Activated CD4-positive, alpha-beta T cell treated with anti-CD3 and anti-CD28 coated beads for 24 hours (primary cell): ENCODE results near the gene NMD3.
"Not testable (repeated sequence)": the region's sequence is repeated elsewhere in the genome, so short reads cannot be mapped to it uniquely, and the experiment has no call there.

Experiments used
- DNase-seq, 2 donors: peaks; one replicate each; pipeline ENCODE4 v3.0.0-alpha.2; 2020; ENCODE audit warnings: low read depth in 2 of 2

The NMD3 gene

DNA sequence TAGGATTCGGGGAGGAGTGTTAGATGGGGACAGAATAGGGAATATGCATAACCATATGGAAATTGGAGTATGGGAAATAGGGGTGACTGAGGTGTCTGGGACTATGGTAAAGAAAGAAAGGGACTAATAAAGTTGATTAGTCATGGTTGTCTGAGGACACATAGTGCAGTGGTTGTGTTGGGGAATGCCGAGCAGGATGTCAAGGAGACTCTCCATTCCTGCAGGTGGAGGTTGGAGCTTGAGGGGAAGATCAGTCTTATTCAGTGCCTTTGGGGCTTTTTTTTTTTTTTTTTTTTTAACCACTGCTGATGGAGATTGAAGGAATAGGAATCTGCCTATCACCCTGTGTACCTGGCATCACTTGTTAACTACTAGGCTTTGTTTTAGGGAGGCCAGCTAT, 10.8 kb downstream of the NMD3 start:
- DNase-seq = no peak

DNA sequence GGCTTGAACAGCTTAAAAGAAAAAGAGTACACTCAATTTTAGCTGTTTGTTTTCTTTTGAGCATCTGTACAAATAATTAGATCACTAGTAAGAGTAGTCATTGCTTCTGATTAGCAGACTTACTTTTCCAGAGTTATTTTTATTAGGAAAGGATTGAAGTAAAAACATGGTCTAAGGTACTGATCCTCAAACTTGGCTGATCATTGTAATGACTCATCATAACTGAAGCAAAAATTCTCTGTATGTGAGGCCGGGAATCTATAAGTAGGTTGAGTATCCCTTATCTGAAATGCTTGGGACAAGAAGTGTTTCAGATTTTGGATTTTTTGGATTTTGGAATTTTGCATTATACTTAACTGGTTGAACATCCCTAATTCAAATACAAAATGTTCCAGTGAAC, 12.4 kb downstream of the NMD3 start:
- DNase-seq = no peak

DNA sequence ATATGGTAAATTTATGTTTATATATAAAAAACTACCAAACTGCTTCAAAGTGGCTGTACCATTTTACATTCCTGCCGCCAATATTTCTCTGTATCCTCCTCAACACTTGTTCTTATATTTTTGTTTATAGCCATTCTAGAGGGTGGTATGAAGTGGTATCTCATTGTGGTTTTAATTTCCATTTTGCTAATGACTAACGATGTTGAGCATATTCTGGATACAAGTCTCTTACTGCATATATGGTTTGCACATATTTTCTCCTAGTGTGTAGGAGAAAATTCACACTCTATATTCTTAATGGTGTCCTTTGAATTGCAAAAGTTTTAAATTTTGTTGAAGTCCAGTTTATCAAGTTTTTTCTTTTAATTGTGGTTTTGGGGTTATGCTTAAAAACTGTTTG, 15.1 kb downstream of the NMD3 start:
- DNase-seq = no peak

DNA sequence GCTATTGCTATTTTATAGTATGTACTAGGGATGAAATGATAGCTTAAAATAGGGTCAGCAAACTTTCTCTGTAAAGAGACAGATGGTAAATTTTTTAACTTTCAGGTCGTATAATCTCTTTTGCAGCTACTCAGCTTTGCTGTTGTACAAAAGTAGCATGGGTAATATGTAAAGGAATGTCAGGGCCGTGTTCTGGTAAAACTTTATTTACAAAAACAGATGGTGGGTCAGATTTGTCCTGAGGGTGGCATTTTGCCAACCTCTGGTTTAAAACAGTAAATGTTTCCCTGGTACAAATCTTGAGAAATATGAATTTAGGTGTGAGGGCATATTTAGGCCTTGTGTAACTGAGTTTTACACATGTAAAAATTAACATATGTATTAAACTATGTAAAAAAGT, 18.6 kb downstream of the NMD3 start:
- DNase-seq = no peak

DNA sequence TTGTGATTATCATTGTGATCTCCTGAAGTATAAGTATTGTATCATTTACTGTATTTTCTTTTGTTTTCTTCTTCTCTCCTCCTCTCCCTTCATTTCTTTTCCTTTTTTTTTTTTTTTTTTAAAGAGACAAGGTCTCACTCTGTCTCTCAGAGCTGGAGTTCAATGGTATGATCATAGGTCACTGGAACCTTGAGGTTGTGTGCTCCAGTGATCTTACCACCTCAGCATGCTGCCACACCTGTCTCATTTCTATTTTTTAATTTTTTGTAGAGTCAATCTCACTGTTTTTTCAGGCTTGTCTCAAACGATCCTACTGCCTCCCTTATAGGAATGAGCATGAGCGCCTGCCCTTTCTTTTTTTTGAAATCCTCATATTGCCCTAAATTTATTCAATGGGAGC, 23.4 kb downstream of the NMD3 start:
- no peak for DNase-seq

DNA sequence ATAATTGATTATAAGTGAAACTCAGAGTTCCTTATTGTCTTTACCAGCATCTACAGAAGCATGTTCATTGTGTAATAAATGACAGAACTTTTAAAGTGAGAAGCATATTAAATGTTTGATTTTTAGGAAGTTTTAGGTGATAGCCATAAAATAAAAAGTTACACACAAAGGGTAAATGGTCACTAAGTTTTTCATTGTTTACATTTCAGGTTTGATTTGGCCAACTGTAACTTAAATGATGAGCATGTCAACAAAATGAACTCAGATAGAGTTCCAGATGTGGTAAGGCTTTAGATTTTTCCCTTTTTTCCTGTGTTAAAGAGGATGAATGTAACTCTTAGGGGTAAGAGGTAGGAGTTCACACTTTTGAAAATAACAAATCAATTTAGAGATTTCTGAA, 25.9 kb downstream of the NMD3 start:
- DNase-seq = no peak

DNA sequence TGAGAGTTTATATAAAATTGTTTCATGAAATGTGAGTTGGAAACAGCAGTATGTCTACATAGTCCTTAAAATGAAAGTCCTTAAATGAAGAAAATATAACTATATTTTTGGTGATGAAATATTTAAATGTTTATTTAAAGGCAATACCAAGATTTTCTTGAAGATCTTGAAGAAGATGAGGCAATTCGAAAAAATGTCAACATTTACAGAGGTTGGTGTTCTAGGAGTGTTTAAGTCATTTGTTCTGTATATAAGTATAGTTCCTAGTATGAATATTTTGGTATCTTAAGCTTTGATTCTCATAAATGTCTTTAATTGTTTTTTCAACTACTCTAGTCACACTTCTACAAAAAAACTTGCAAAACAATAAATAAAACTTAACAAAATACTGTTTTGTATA, 29.0 kb downstream of the NMD3 start:
- DNase-seq = no peak

DNA sequence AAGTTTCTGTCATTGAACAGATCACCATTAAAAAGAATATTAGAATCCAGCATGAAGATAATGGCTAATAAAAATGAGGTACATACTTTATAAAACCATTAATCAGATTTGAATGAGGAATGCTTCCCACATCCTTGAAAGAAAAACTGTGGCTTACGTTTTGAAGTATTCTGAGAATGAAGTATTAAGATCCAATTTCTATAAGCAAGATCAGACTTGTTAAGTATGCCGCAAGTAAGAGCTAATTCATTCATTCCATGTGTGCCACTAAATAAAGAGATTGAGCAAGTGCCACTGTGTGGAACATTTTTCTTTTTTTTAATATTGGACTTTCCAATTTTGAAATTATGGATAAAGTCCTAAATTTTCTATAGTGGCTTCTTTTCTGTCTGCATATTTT, 30.6 kb downstream of the NMD3 start:
- no peak for DNase-seq

DNA sequence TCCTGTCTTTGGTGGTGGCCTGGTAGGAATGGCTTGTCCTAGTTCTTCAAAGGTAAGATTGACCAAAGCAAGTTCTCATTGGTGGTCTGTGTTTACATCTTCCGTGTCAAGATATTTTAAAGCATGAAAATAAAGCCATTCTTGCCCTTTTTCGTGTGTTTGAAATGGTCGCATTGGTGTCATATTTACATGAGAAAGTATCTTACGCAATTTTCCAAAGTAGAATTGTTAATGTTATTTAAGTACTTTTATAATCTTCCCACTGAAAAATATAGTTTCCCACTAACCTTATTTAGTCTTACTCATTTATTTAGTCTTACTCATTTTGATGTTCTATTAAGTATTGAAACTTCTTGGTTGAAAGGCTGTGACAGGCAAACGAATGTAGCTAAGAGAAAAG, 31.0 kb downstream of the NMD3 start:
- no peak for DNase-seq

DNA sequence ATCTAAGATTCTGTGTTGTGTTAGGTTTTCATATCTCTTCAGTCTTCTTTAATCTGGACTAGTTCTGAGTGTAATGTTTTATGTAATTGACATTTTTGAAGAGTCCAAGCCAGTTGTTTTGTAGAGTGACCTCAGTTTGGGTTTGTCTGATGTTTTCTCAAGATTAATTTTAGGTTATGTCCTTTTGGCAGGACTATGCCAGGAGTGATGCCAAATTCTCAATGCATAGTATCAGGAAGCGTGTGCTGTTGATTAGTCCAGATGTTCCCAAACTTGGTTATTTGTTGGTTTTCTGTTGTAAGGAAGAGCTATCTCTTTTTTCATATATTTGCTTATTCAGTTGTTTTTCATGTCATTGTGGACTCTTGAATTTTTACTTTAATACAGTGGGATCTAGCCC, 32.6 kb downstream of the NMD3 start:
- DNase-seq = no peak

DNA sequence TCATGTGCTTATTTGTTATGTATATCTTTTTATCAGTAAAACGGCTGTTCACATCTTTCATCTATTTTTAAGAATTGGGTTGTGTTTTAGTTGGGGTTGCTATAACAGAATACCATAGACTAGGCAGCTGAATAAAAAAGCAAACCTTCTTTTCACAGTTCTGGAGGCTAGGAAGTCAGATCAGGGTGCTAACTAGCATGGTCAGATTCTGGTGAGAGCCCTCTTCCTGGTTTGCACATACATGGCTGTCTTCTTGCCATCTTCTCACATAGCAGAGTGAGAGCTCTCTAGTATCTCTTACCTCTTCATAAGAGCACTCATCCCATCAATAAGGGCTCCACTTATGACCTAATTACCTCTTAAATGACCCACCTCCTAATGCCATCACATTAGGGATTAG, 33.8 kb downstream of the NMD3 start:
- DNase-seq = no peak

DNA sequence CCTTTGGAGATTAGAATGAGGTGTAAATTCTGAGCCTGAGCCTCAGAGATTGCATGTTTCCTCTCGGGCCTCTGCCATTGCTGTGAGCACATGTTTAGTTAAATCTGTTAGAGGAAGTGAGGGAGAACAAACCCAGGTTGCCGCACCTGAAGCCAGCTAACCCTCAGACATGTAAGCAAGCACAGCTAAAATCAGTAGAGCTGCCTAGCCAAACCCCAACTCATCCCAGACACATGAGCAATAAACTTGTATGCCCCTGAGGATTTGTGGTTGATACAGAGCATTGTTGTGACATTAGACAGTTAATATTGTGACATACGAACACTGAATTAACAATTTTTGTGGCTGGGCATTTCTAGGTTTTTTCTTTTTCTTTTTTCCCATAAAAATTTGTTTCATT, 41.9 kb downstream of the NMD3 start:
- no peak for DNase-seq

DNA sequence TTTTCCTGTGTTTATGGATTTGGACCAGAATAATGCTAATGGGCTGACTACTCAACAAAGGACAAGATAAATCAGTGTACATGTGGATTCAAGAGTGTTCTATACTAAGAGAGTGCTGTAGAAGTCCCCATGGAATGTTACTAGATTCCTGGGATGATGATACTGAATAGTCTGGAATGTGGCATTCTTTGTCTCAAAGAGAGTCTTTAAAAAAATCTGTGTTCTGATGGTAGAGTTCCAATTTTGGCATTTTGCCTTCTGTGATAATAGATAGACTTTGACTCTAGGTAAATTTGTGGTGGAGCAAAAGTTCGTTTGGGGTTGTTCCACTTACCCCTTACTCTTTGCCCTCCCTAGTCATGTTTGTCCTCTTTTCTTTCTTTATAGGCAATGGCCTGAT, 43.7 kb downstream of the NMD3 start:
- DNase-seq = no peak

DNA sequence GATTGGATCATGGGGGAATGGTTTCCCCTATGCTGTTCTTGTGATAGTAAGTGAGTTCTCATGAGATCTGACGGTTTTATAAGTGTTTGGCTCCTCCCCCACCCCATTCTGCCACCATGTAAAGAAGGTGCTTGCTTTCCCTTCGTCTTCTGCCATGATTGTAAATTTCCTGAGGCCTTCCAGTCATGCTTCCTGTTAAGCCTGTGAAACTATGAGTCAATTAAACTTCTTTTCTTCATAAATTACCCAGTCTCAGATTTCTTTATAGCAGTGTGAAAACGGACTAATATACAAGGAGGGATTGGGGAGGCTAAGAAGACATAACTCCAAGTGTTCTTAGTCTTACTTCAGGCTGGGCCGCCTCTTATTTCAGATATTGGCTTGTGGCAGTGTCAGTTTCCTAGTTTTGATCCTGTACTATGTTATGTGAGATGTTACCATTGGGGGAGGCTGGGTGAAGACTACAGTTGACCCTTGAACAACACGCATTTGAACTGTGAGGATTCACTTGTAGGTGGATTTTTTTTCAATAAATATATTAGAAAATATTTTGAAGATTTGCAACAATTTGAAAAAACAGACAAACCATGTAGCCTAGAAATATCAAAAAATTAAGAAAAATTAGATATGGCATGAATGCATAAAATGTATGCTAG, 44.9 kb downstream of the NMD3 start:
- no peak for DNase-seq

DNA sequence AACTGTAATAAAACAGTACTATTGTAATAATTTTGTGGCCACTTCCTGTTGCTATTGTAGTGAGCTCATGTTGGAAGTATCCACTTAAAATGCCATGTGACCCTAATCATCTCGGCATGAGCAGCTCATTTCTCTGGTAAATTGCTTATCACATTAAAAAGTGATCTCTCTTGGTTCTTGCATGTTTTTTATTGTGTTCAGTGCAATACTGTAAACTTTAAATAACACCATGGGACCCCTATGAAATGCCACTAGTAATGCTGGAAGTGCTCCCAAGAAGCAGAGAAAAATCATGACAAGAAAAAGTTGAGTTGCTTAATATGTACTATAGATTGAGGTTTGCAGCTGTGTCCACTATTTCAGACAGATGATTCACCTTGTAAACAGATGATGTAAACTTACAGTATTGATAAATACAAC, 45.6 kb downstream of the NMD3 start:
- no peak for DNase-seq

DNA sequence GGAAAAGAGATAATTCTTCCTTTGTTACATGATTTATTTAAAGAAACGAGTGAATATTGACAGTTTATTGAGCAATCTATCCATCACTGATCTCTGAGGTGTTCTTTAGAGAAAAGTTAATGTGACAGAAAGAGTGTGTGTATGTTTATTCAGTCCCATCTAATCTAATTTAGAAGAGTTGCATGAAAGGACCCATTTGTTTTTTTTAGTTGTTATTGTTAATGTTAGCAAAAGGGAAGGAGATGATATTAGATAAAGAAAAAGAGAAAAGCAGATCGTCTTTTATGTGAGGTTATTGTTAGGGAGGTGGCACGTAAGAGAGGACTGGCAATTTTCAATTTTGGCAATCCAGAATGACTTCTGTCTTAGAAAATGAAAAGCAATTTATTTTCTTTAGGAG, 46.5 kb downstream of the NMD3 start:
- DNase-seq = no peak

DNA sequence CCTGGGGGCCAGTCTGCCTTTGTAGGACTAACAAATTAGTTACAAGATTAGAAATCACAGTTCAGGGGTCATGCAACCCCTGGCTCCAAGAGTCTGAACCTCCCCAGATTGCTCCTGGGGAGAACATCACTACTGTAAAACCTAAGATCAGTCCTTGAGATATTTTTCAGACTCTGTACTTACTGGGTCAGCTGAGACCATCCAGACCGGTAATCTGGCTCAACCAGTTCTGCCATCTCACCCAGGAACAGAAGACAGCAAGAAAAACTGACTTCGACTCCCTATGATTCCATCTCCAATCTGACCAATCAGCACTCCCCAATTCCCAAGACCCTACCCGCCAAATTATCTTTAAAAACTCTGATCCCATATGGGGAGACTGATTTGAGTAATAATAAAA, 47.5 kb downstream of the NMD3 start:
- no peak for DNase-seq

DNA sequence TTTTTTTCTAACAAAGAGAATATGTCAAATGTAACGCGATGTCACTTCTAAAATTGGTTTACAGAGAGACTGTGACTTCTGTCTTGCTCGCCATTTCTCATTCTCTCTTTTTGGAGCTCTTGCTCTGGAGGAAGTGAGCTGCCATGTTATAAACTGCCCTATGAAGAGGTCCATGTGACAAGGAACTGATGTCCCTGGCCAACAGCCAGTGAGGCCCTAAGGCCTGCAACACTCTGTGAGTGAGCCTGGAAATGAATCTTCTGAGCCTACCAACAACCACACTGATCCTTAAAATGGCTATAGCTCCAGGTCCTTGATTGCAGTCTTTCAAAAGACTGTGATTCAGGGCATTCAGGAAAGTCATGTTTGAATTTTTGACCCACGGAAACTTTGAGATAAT, 49.9 kb downstream of the NMD3 start:
- no peak for DNase-seq

DNA sequence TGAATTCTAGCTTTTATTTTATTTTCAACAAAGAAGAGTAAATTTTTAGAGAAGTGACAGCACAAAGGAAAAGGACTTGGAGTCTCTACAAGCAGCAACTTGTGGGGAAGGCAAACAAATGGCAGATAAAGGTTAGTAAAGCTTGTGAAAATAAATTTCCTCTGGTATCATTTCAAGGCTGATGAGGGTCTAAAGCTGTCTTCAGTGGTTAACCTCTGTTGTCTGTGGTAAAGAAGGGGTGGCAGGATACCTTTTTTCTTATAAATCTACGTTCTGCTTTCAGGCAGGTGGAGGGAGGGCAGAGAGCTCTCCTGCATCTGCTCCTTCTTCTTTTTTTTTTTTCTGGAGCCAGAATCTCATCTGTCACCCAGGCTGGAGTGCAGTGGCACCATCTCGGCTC, 50.5 kb downstream of the NMD3 start:
- no peak for DNase-seq

DNA sequence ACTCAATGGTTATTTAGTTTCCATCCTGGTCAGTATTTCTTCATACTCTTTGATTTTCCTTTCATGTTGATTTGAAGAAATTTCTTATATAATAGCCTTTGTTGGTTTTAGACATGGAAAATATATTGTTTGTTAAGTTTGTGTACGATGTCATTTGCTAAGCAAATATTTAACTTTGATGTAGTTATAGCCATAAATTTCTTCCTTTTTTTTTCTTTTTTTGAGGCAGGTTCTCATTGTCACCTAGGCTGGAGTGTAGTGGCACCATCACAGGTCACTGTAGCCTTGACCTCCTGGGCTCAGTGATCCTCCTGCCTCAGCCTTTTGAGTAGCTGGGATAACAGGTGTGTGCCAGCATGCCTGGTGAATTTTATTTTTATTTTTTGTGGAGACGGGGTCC, 51.4 kb downstream of the NMD3 start:
- no peak for DNase-seq

DNA sequence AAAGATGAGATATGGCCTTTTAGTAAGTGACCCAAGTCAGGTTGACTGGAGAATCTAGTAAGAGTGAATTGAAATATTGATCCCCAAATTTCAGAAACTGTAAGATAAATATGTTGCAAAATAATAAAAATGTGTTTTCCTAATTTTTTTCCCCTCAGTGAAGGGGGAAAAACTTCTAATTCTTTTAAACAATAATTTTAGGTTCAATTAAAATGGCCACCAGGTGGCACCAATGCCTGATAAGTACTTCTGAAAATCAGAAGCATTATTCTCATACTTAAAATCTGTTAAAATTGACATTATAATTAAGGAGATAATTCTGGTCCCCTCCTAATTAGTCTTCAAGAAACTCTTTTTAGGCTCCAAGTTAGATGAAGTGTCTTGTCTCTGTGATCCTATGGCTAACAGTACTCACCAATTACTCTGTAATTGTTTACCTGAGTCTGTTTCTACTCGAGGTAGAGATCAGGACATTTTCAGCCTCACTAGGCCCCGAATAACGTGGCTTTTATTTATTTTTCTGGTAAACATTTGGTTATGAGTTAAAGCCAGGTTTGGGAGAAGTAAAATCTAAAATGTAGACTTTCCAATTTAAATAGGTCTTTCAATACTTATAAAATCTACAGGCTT, 52.6 kb downstream of the NMD3 start:
- peak in 1 of 2 donors; percentile 19 for DNase-seq

DNA sequence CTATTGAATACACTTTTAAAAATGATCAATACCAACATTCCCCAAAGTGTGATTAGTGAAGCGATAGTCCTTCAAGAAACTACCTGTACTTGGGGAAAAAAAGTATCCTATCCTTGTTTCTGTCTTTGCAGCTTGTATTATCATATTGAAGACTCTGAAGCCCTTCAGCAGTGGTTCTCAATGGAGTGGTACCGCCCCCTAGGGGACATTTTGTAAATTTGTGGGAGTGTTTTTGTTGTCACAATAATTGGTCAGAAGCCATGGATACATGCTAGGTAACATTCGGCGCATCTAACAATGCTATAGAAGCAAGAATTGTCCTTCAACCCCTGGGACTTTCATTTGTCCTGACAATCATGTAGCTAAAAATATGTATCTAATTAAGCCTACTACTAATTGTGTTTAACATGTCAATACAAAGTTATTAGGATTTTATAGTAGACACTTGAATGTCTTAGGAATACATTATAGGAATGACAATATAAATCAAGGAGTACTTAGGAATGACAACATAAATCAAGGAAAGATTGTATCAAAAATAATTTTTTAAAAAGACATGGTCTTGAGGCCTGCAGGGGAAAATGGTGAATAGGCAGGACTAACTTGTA, 53.7 kb downstream of the NMD3 start:
- peak; percentile 13 to 27 for DNase-seq

DNA sequence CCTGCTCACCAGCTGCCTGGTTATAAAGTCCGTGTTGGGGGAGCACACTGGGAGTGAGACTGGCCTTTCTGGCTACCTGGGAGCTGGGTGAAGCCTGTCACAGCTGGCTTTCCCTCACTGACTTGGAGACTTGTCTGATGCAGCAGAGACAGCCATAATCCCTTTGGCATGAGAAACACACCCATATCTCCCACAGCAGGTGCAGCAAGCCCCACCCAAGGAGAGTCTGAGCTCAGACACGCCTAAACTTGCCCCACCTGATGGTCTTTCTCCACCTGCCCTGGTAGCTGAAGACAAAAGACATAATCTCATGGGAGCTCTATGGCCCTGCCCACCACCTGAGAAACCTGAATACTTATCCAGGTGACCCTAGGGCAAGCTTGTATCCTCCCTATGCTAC, 54.8 kb downstream of the NMD3 start:
- no peak for DNase-seq

DNA sequence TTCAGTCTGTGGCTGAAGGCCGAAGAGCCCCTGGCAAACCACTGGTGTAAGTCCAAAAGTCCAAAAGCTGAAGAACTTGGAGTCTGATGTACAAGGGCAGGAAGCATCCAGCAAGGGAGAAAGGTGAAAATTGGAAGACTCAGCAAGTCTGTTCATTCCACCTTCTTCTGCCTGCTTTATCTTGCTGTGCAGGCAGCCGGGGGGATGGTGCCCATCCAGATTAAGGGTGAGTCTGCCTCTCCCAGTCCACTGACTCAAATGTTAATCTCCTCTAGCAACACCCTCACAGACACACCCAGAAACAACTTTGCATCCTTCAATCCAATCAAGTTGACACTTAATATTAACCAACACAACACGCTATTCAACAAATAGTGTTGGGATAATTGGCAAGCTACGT, 61.3 kb downstream of the NMD3 start:
- not testable (repeated sequence) for DNase-seq
